Measurements from ENCODE around the gene GDF7. TPM values are rescaled to one million over a fixed set of nuclear protein-coding genes. Genes with fewer than 3 reads are reported as not detected.
"Not testable (repeated sequence)": the region's sequence is repeated elsewhere in the genome, so short reads cannot be mapped to it uniquely, and the experiment has no call there.

GDF7 gene
- total RNA-seq, 1 donor from 2014 or later = 0.52 TPM

DNA sequence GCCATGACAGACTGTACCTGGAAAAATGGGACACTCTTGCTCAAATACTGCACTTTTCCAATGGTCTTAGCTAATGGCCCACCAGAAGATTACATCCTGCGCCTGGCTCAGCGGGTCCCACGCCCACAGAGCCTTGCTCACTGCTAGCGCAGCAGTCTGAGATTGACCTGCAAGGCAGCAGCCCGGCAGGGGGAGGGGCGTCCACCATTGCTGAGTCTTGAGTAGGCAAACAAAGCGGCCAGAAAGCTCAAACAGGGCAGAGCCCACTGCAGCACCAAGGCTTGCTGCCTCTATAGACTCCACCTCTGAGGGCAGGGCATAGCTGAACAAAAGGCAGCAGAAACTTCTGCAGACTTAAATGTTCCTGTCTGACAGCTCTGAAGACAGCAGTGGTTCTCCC is 44.7 kb downstream of the GDF7 start:
- not testable (repeated sequence) for H3K9ac ChIP-seq (ENCODE audit: low read depth in 1 of 3, low read length in 3 of 3); H3K4me1 ChIP-seq (ENCODE audit: control insufficient read depth in 3 of 3, insufficient read depth in 3 of 3, low read length in 3 of 3); H3K4me3 ChIP-seq (ENCODE audit: low read length in 3 of 3); H3K9me3 ChIP-seq (ENCODE audit: control insufficient read depth in 3 of 3, low read length in 3 of 3); H3K27me3 ChIP-seq (ENCODE audit: control insufficient read depth in 3 of 3, insufficient read depth in 3 of 3, low read length in 3 of 3); H3K27ac ChIP-seq (ENCODE audit: low read depth, low read length); H3K36me3 ChIP-seq (ENCODE audit: control insufficient read depth in 3 of 3, insufficient read depth in 3 of 3, low read length in 3 of 3)

DNA sequence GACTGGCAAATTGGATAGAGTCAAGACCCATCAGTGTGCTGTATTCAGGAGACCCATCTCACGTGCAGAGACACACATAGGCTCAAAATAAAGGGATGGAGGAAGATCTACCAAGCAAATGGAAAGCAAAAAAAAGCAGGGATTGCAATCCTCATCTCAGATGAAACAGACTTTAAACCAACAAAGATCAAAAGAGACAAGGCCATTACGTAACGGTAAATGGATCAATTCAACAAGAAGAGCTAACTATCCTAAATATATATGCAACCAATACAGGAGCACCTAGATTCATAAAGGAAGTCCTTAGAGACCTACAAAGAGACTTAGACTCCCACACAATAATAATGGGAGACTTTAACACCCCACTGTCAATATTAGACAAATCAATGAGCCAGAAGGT is 46.6 kb downstream of the GDF7 start:
- H3K9me3 ChIP-seq (ENCODE audit: control insufficient read depth in 3 of 3, low read length in 3 of 3); H3K27ac ChIP-seq (ENCODE audit: low read depth, low read length); H3K4me3 ChIP-seq (ENCODE audit: low read length in 3 of 3); H3K27me3 ChIP-seq (ENCODE audit: control insufficient read depth in 3 of 3, insufficient read depth in 3 of 3, low read length in 3 of 3); H3K4me1 ChIP-seq (ENCODE audit: control insufficient read depth in 3 of 3, insufficient read depth in 3 of 3, low read length in 3 of 3); H3K36me3 ChIP-seq (ENCODE audit: control insufficient read depth in 3 of 3, insufficient read depth in 3 of 3, low read length in 3 of 3); H3K9ac ChIP-seq (ENCODE audit: low read depth in 1 of 3, low read length in 3 of 3): not testable (repeated sequence)

DNA sequence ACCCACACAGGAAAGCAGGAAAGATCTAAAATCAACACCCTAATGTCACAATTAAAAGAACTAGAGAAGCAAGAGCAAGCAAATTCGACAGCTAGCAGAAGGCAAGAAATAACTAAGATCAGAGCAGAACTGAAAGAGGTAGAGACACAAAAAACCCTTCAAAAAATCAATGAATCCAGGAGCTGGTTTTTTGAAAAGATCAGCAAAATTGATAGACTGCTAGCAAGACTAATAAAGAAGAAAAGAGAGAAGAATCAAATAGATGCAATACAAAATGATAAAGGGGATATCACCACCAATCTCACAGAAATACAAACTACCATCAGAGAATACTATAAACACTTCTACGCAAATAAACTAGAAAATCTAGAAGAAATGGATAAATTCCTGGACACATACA is 47.5 kb downstream of the GDF7 start:
- not testable (repeated sequence) for H3K9me3 ChIP-seq (ENCODE audit: control insufficient read depth in 3 of 3, low read length in 3 of 3); H3K4me3 ChIP-seq (ENCODE audit: low read length in 3 of 3); H3K9ac ChIP-seq (ENCODE audit: low read depth in 1 of 3, low read length in 3 of 3); H3K4me1 ChIP-seq (ENCODE audit: control insufficient read depth in 3 of 3, insufficient read depth in 3 of 3, low read length in 3 of 3); H3K27ac ChIP-seq (ENCODE audit: low read depth, low read length); H3K27me3 ChIP-seq (ENCODE audit: control insufficient read depth in 3 of 3, insufficient read depth in 3 of 3, low read length in 3 of 3); H3K36me3 ChIP-seq (ENCODE audit: control insufficient read depth in 3 of 3, insufficient read depth in 3 of 3, low read length in 3 of 3)

DNA sequence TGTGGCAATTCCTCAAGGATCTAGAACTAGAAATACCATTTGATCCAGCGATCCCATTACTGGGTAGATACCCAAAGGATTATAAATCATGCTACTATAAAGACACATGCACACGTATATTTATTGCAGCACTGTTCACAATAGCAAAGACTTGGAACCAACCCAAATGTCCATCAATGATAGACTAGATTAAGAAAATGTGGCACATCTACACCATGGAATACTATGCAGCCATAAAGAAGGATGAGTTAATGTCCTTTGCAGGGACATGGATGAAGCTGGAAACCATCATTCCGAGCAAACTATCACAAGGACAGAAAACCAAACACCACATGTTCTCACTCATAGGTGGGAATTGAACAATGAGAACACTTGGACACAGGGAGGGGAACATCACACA is 49.2 kb downstream of the GDF7 start:
- not testable (repeated sequence) for H3K27me3 ChIP-seq (ENCODE audit: control insufficient read depth in 3 of 3, insufficient read depth in 3 of 3, low read length in 3 of 3); H3K9ac ChIP-seq (ENCODE audit: low read depth in 1 of 3, low read length in 3 of 3); H3K27ac ChIP-seq (ENCODE audit: low read depth, low read length); H3K4me1 ChIP-seq (ENCODE audit: control insufficient read depth in 3 of 3, insufficient read depth in 3 of 3, low read length in 3 of 3); H3K36me3 ChIP-seq (ENCODE audit: control insufficient read depth in 3 of 3, insufficient read depth in 3 of 3, low read length in 3 of 3); H3K9me3 ChIP-seq (ENCODE audit: control insufficient read depth in 3 of 3, low read length in 3 of 3); H3K4me3 ChIP-seq (ENCODE audit: low read length in 3 of 3)

DNA sequence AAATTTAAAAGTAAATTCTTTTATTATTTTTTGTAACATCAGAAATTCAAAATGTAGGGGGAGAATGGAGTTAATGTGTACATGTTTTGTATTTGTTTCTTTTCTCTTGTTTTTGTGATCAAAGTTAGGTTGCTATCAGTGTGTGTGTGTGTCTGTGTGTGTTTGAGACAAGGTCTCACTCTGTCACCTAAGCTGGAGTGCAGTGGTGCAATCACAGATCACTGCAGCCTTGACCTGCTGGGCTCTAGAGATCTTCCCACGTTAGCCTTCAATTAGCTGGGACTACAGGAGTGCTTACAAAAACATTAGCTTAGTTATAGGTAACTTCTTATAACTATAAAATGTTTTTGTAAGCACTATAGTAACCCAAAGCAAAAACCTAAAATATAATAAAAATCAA is 50.7 kb downstream of the GDF7 start:
- Histone ChIP-seq H3K9me3 (ENCODE audit: control insufficient read depth in 3 of 3, low read length in 3 of 3) (no peaks in the 10 kb centered on the region), H3K4me1 (ENCODE audit: control insufficient read depth in 3 of 3, insufficient read depth in 3 of 3, low read length in 3 of 3) (no peaks in the 10 kb centered on the region), H3K9ac (ENCODE audit: low read depth in 1 of 3, low read length in 3 of 3) (no peak overlapping the region), H3K36me3 (ENCODE audit: control insufficient read depth in 3 of 3, insufficient read depth in 3 of 3, low read length in 3 of 3) (no peaks in the 10 kb centered on the region), H3K27me3 (ENCODE audit: control insufficient read depth in 3 of 3, insufficient read depth in 3 of 3, low read length in 3 of 3) (no peaks in the 10 kb centered on the region), H3K27ac (ENCODE audit: low read depth, low read length) (no peak overlapping the region), H3K4me3 (ENCODE audit: low read length in 3 of 3) (no peak overlapping the region)

DNA sequence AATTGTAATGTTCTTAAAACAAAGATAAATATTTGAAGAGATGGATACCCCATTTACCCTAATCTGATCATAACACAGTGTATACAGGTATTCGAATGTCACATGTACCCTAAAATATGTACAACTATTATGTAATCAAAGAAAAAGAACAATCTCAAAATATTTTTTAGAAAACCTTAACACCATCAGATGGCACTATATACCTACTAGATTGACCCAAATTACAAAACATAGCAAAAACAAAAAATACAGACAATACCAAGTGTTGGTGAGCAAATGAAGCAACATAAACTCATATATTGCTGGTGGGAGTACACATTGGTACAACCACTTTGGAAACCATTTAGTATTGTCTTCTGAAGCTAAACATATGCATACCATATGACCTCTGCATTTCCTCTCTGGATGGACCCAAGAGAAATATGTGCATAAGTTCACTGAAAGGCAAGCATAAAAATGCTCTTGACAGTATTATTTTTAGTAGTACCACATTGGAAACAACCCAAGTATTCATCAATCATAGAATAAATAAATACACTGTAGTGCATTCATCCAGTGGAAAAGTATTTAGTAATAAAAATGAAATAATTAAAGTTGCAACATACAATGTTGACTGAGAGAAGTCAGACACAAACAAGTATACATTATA is 55.8 kb downstream of the GDF7 start:
- Histone ChIP-seq H3K27me3 (ENCODE audit: control insufficient read depth in 3 of 3, insufficient read depth in 3 of 3, low read length in 3 of 3) (no peaks in the 10 kb centered on the region), H3K4me1 (ENCODE audit: control insufficient read depth in 3 of 3, insufficient read depth in 3 of 3, low read length in 3 of 3) (no peaks in the 10 kb centered on the region), H3K36me3 (ENCODE audit: control insufficient read depth in 3 of 3, insufficient read depth in 3 of 3, low read length in 3 of 3) (no peaks in the 10 kb centered on the region), H3K27ac (ENCODE audit: low read depth, low read length) (no peak overlapping the region), H3K9ac (ENCODE audit: low read depth in 1 of 3, low read length in 3 of 3) (no peak overlapping the region), H3K4me3 (ENCODE audit: low read length in 3 of 3) (no peak overlapping the region), H3K9me3 (ENCODE audit: control insufficient read depth in 3 of 3, low read length in 3 of 3) (no peaks in the 10 kb centered on the region)

DNA sequence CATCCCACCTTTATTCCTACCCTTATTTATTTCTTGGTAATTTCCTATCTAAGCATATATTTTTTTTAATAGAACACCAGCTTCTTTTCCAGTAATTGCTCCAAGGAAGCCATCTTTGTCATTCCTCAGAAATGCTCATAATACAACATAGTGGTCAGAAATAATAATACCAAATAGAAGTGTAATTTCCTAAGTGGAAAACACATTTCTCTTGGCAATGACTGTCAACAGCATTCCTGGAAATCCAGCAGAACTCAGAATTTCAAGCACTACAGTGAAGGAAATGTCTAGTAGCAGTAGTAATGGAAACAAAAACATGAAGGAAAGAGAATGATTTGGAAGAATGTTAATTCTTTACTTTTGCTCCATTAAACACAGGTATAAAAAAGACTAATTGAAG is 56.6 kb downstream of the GDF7 start:
- no peaks in the 10 kb centered on the region for H3K27me3 ChIP-seq (ENCODE audit: control insufficient read depth in 3 of 3, insufficient read depth in 3 of 3, low read length in 3 of 3)
- H3K4me3 ChIP-seq (ENCODE audit: low read length in 3 of 3) = no peak overlapping the region
- no peak overlapping the region for H3K27ac ChIP-seq (ENCODE audit: low read depth, low read length)
- H3K4me1 ChIP-seq (ENCODE audit: control insufficient read depth in 3 of 3, insufficient read depth in 3 of 3, low read length in 3 of 3) = no peaks in the 10 kb centered on the region
- H3K9ac ChIP-seq (ENCODE audit: low read depth in 1 of 3, low read length in 3 of 3) = no peak overlapping the region
- H3K36me3 ChIP-seq (ENCODE audit: control insufficient read depth in 3 of 3, insufficient read depth in 3 of 3, low read length in 3 of 3) = no peaks in the 10 kb centered on the region
- no peaks in the 10 kb centered on the region for H3K9me3 ChIP-seq (ENCODE audit: control insufficient read depth in 3 of 3, low read length in 3 of 3)

DNA sequence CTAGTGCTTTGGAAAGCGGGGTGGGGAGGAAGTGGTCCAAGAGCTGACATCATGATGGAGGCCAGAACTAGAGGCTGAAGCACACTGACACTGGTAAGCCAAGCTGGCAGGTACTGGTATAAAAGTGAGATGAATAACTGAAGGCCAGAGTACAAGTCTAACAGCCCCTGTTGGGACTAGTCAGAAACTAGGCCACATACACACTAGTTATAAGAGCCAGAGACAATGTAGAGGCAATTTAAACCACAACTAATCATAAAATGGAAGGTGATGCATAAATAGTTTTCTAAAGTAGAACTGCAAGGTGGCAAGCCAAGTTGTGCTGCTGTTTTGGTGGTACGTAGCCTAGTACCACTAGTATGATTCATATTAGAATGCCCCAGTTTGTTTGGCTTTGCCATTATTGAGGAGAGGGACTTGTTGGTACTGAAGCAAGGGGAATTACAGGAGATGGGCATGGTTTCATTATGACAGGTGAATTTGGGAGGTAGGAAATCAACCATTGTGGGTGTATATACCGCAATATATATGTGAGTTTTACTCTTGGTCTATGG is 57.6 kb downstream of the GDF7 start:
- Histone ChIP-seq H3K27ac (ENCODE audit: low read depth, low read length) (no peak overlapping the region), H3K9ac (ENCODE audit: low read depth in 1 of 3, low read length in 3 of 3) (no peak overlapping the region), H3K9me3 (ENCODE audit: control insufficient read depth in 3 of 3, low read length in 3 of 3) (no peaks in the 10 kb centered on the region), H3K27me3 (ENCODE audit: control insufficient read depth in 3 of 3, insufficient read depth in 3 of 3, low read length in 3 of 3) (no peaks in the 10 kb centered on the region), H3K4me1 (ENCODE audit: control insufficient read depth in 3 of 3, insufficient read depth in 3 of 3, low read length in 3 of 3) (no peaks in the 10 kb centered on the region), H3K36me3 (ENCODE audit: control insufficient read depth in 3 of 3, insufficient read depth in 3 of 3, low read length in 3 of 3) (no peaks in the 10 kb centered on the region), H3K4me3 (ENCODE audit: low read length in 3 of 3) (no peak overlapping the region)

DNA sequence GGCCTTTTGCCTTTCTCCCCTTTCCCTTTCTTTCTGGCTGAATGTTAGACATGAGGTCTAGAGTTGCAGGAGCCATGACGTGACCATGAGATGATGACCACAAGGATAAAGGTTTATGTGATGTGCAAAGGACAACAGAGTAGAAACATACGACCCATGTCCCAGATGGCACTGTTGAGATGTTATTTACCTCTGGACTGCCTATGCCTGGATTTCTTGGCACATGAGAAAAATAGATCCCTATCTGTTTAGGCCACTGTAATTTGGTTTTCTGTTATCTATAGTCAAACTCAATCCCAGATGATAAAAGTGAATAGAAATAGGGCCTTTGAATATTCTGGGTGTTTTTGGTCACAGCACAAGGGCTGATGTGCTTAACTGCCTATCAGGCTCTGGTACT is 58.8 kb downstream of the GDF7 start:
- Histone ChIP-seq H3K4me1 (ENCODE audit: control insufficient read depth in 3 of 3, insufficient read depth in 3 of 3, low read length in 3 of 3) (no peaks in the 10 kb centered on the region), H3K9ac (ENCODE audit: low read depth in 1 of 3, low read length in 3 of 3) (no peak overlapping the region), H3K36me3 (ENCODE audit: control insufficient read depth in 3 of 3, insufficient read depth in 3 of 3, low read length in 3 of 3) (no peaks in the 10 kb centered on the region), H3K9me3 (ENCODE audit: control insufficient read depth in 3 of 3, low read length in 3 of 3) (no peaks in the 10 kb centered on the region), H3K4me3 (ENCODE audit: low read length in 3 of 3) (no peak overlapping the region), H3K27ac (ENCODE audit: low read depth, low read length) (no peak overlapping the region), H3K27me3 (ENCODE audit: control insufficient read depth in 3 of 3, insufficient read depth in 3 of 3, low read length in 3 of 3) (no peaks in the 10 kb centered on the region)

DNA sequence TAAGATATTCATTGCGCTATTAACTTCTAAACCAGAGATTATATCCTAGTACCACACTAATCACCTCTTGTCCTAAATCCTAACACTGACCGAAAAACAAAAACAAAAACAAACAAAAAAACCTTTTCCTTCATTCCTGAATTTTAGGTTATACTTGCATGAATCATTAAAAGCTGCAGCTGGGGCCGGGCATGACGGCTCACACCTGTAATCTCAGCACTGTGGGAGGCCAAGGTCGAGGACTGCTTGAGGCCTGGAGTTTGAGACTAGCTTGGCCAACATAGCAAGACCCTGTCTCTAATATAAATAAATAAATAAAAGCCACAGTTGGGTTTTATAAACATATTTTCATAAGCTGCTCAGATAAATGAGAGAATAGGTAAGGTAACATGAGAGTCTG is 60.0 kb downstream of the GDF7 start:
- Histone ChIP-seq H3K9me3 (ENCODE audit: control insufficient read depth in 3 of 3, low read length in 3 of 3) (no peaks in the 10 kb centered on the region), H3K36me3 (ENCODE audit: control insufficient read depth in 3 of 3, insufficient read depth in 3 of 3, low read length in 3 of 3) (no peaks in the 10 kb centered on the region), H3K27me3 (ENCODE audit: control insufficient read depth in 3 of 3, insufficient read depth in 3 of 3, low read length in 3 of 3) (no peaks in the 10 kb centered on the region), H3K27ac (ENCODE audit: low read depth, low read length) (no peak overlapping the region), H3K4me3 (ENCODE audit: low read length in 3 of 3) (no peak overlapping the region), H3K9ac (ENCODE audit: low read depth in 1 of 3, low read length in 3 of 3) (no peak overlapping the region), H3K4me1 (ENCODE audit: control insufficient read depth in 3 of 3, insufficient read depth in 3 of 3, low read length in 3 of 3) (no peaks in the 10 kb centered on the region)
